Type B pancreatic cell (in vitro differentiated cells): ENCODE measurements around the gene TXLNG. TPM values are rescaled to one million over a fixed set of nuclear protein-coding genes. Genes with fewer than 3 reads are reported as not detected.

Source experiments
- DNase-seq: peaks from one replicate; pipeline ENCODE4 v3.0.0; 2021; ENCODE audit warnings: mixed read lengths; ENCODE audit not compliant: unreplicated experiment; ENCODE audit errors: extremely low spot score
- H3K27ac Mint-ChIP-seq: 2 replicates; pipeline ENCODE4 v1.8.0; 2021; ENCODE audit warnings: mild to moderate bottlenecking, mixed read lengths
- H3K27me3 Mint-ChIP-seq: 2 replicates; pipeline ENCODE4 v1.8.0; 2021; ENCODE audit warnings: mixed read lengths
- H3K36me3 Mint-ChIP-seq: 2 replicates; pipeline ENCODE4 v1.8.0; 2021; ENCODE audit warnings: mixed read lengths
- H3K4me1 Mint-ChIP-seq: one replicate; pipeline ENCODE4 v1.8.0; 2021; ENCODE audit warnings: mixed read lengths; ENCODE audit not compliant: unreplicated experiment
- H3K4me3 Mint-ChIP-seq: 2 replicates; pipeline ENCODE4 v1.8.0; 2021; ENCODE audit warnings: mild to moderate bottlenecking, mixed read lengths
- H3K9me3 Mint-ChIP-seq: 2 replicates; pipeline ENCODE4 v1.8.0; 2021; ENCODE audit warnings: mixed read lengths
- total RNA-seq: library from RNA; stranded (reverse); gene quantifications from 2 replicates; pipeline ENCODE4 v1.2.1, GENCODE V29; 2021; ENCODE audit warnings: low replicate concordance
- TF ChIP-seq, protein P1 (sequence below): fragments of 200-600 bp; sonication (generic); conservative IDR thresholded peaks from 2 replicates; pipeline ENCODE4 v1.5.0; 2021; ENCODE audit warnings: antibody characterized with exemption, mild to moderate bottlenecking

TXLNG gene
- total RNA-seq, 1 donor from 2014 or later: 27.3 TPM

- no peaks in the 10 kb centered on the region for H3K9me3 Mint-ChIP-seq
These were observed 62.3 kb downstream of the TXLNG start for GRCh38 chrX:16848541-16848940.

DNA sequence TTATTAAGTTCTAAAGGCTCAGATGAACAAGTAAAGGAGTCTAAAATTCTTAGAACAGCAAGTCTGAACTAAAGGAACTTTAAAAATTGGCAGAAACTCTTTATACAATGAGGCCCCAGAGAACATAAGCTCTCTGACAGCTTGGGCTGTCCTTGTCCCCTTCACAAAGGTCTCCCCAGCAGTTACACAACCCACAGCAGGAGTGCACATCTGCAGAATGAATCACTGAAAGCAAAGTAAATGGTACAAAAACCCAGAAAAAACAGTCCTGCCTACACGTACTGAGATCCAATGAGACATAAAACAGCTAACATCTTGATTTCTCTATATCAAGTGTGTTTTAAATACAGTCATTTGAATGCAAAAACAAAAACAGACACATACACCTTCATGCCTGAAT is 65.2 kb downstream of the TXLNG start:
- Mint-ChIP-seq H3K27ac (peak overlapping the region; percentile 25), H3K9me3 (no peaks in the 10 kb centered on the region), H3K4me1 (no peaks in the 10 kb centered on the region), H3K27me3 (no peaks in the 10 kb centered on the region), H3K4me3 (no peak overlapping the region), H3K36me3 (peaks cover 38% of the 10 kb centered on the region)
- no peak for DNase-seq
- TF ChIP-seq, protein P1, sequence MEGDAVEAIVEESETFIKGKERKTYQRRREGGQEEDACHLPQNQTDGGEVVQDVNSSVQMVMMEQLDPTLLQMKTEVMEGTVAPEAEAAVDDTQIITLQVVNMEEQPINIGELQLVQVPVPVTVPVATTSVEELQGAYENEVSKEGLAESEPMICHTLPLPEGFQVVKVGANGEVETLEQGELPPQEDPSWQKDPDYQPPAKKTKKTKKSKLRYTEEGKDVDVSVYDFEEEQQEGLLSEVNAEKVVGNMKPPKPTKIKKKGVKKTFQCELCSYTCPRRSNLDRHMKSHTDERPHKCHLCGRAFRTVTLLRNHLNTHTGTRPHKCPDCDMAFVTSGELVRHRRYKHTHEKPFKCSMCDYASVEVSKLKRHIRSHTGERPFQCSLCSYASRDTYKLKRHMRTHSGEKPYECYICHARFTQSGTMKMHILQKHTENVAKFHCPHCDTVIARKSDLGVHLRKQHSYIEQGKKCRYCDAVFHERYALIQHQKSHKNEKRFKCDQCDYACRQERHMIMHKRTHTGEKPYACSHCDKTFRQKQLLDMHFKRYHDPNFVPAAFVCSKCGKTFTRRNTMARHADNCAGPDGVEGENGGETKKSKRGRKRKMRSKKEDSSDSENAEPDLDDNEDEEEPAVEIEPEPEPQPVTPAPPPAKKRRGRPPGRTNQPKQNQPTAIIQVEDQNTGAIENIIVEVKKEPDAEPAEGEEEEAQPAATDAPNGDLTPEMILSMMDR: no peak

More at GRCh38 chrX:16848541-16848940, 62.3 kb downstream of the TXLNG start:
- H3K27me3 Mint-ChIP-seq: no peaks in the 10 kb centered on the region
- no peaks in the 10 kb centered on the region for H3K4me1 Mint-ChIP-seq
- TF ChIP-seq, protein P1: no peak
- DNase-seq: no peak
- no peak overlapping the region for H3K27ac Mint-ChIP-seq
- no peak overlapping the region for H3K4me3 Mint-ChIP-seq
- peaks cover 41% of the 10 kb centered on the region for H3K36me3 Mint-ChIP-seq

GRCh38 chrX:16851827-16852226 is 65.6 kb downstream of the TXLNG start:
- H3K9me3 Mint-ChIP-seq: no peaks in the 10 kb centered on the region
- peaks cover 42% of the 10 kb centered on the region for H3K36me3 Mint-ChIP-seq
- no peaks in the 10 kb centered on the region for H3K27me3 Mint-ChIP-seq
- TF ChIP-seq, protein P1: no peak
- no peak for DNase-seq
- no peak overlapping the region for H3K27ac Mint-ChIP-seq
- no peaks in the 10 kb centered on the region for H3K4me1 Mint-ChIP-seq
- no peak overlapping the region for H3K4me3 Mint-ChIP-seq

DNA sequence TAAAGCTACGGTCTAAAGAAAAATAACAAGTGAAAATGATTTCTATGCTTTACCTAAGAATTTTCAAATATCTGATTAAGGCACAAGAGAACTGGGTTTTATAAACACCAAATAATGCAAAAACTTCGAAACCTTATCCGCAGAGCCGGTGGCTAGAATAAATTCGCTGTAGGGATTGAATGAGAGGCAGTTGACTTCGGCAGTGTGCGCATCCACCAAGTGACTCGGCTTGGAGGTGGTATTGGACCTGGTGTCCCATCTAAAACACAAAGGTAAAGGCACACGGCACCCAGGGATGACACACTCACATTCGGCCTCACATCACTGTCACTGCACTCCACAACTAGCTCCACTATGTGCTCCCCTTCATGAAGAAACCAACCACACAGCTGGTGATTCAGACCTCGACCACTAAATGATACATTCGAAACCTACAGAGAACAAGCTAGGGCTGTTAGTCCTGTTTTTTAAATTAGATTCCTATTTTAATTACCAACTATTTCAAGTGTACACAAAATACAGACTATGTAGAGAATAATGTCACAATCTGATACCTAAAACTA is 66.4 kb downstream of the TXLNG start:
- DNase-seq: no peak
- no peaks in the 10 kb centered on the region for H3K27me3 Mint-ChIP-seq
- no peaks in the 10 kb centered on the region for H3K9me3 Mint-ChIP-seq
- peaks cover 50% of the 10 kb centered on the region for H3K36me3 Mint-ChIP-seq
- no peaks in the 10 kb centered on the region for H3K4me1 Mint-ChIP-seq
- no peak overlapping the region for H3K27ac Mint-ChIP-seq
- H3K4me3 Mint-ChIP-seq: no peak overlapping the region
- TF ChIP-seq, protein P1: no peak

GRCh38 chrX:16853537-16853936 is 67.3 kb downstream of the TXLNG start:
- TF ChIP-seq, protein P1: no peak
- H3K4me1 Mint-ChIP-seq: no peaks in the 10 kb centered on the region
- no peak for DNase-seq
- H3K27ac Mint-ChIP-seq: no peak overlapping the region
- no peaks in the 10 kb centered on the region for H3K27me3 Mint-ChIP-seq
- H3K9me3 Mint-ChIP-seq: no peaks in the 10 kb centered on the region
- no peak overlapping the region for H3K4me3 Mint-ChIP-seq
- H3K36me3 Mint-ChIP-seq: peaks cover 52% of the 10 kb centered on the region
